Gastrocnemius medialis (tissue), 4 donors: ENCODE measurements around the gene LPA. TPM values are rescaled to one million over a fixed set of nuclear protein-coding genes. Genes with fewer than 3 reads are reported as not detected.
"Not testable (repeated sequence)": the region's sequence is repeated elsewhere in the genome, so short reads cannot be mapped to it uniquely, and the experiment has no call there.

Experiments
- ATAC-seq, 2 donors: fragments of 150-250 bp; one replicate each; pipeline ENCODE4 v1.9.1; 2016
- DNase-seq, 2 donors: peaks; one replicate each; pipeline ENCODE4 v3.0.0-alpha.2; 2019
- H3K27ac ChIP-seq, 4 donors: fragments of 200-600 bp; sonication (generic); 1 replicate in 1 of 4; 2 replicates in 3 of 4; pipeline ENCODE4 v1.5.1; 2016 to 2018; ENCODE audit warnings: mild to moderate bottlenecking in 2 of 4, moderate library complexity in 1 of 4
- H3K27me3 ChIP-seq, 3 donors: fragments of 200-600 bp; sonication (generic) in 2 of 3; 1 replicate in 1 of 3; 2 replicates in 2 of 3; pipeline versions ENCODE4 v1.5.1 to v1.6.0; 2016 to 2019; ENCODE audit warnings: mild to moderate bottlenecking in 1 of 3, moderate library complexity in 1 of 3
- H3K36me3 ChIP-seq, 2 donors: fragments of 200-600 bp; sonication (generic) in 1 of 2; one replicate each; pipeline ENCODE4 v1.5.1; 2017 to 2018
- H3K4me1 ChIP-seq, 2 donors: fragments of 200-600 bp; sonication (generic) in 1 of 2; one replicate each; pipeline ENCODE4 v1.5.1; 2016 to 2017; ENCODE audit warnings: mild to moderate bottlenecking in 2 of 2
- H3K4me3 ChIP-seq, 4 donors: fragments of 200-600 bp; sonication (generic) in 3 of 4; 1 replicate in 1 of 4; 2 replicates in 3 of 4; pipeline ENCODE4 v1.5.1; 2016 to 2019; ENCODE audit warnings: mild to moderate bottlenecking in 2 of 4
- H3K9me3 ChIP-seq, 3 donors: fragments of 200-600 bp; sonication (generic) in 2 of 3; 1 replicate in 1 of 3; 2 replicates in 2 of 3; pipeline ENCODE4 v1.5.1; 2016 to 2019
- CTCF ChIP-seq, 5 experiments: fragments of 450-650 bp in 3 of 5; fragments of 200-600 bp in 2 of 5; sonication (generic) in 2 of 5; IDR thresholded peaks in 4 of 5; conservative IDR thresholded peaks in 1 of 5; 1 replicate in 4 of 5; 2 replicates in 1 of 5; pipeline ENCODE4 v1.5.1; 2016 to 2019; ENCODE audit warnings: antibody characterized with exemption in 5 of 5, mild to moderate bottlenecking in 3 of 5, moderate library complexity in 3 of 5
- POLR2A ChIP-seq, 2 donors: fragments of 450-650 bp; IDR thresholded peaks; one replicate each; pipeline ENCODE4 v1.6.1; 2017; ENCODE audit warnings: antibody characterized with exemption in 2 of 2, mild to moderate bottlenecking in 2 of 2, moderate library complexity in 2 of 2
- in situ Hi-C, 4 donors: fragments of 200-750 bp; cut with MboI; loops; one replicate each; pipeline versions ENCODE4 v1.15.0 to v1.8.0; 2017; ENCODE audit warnings: low sequenced_read_pairs in 4 of 4
- intact Hi-C: fragments of 100-400 bp; cut with DNase I; formaldehyde crosslinking; loops from one replicate; pipeline ENCODE4 v1.15.1; 2023; ENCODE audit warnings: low total_unique reads
- total RNA-seq, 4 donors: library from RNA; depleted of rRNA; stranded (reverse); fragments of >200 nt; gene quantifications; one replicate each; pipeline versions ENCODE4 v1.1.0 to v1.2.3, GENCODE V29; 2016

LPA gene
- total RNA-seq, 4 donors from 2014 or later = not detected

- H3K27me3 ChIP-seq = no peaks in the 10 kb centered on the region
- no peak overlapping the region for H3K27ac ChIP-seq
- ATAC-seq = no peak
- no peak for TF ChIP-seq CTCF (IDR thresholded peaks at IDR 0.05 in 4 of 5, conservative IDR thresholded peaks at IDR 0.05 in 1 of 5)
- TF ChIP-seq POLR2A (IDR thresholded peaks at IDR 0.05) = no peak
- no peak for DNase-seq
- H3K4me1 ChIP-seq = no peaks in the 10 kb centered on the region
- no peak overlapping the region for H3K4me3 ChIP-seq
- intact Hi-C loops = no loop called here
- in situ Hi-C loops = no loop called here
- H3K9me3 ChIP-seq = no peaks in the 10 kb centered on the region
- H3K36me3 ChIP-seq = no peaks in the 10 kb centered on the region
Measured at GRCh38 chr6:160659562-160659961, 4.5 kb downstream of the LPA start.

GRCh38 chr6:160634706-160635105, 29.4 kb downstream of the LPA start:
- Histone ChIP-seq H3K36me3 (no peaks in the 10 kb centered on the region), H3K27me3 (no peaks in the 10 kb centered on the region), H3K4me1 (no peaks in the 10 kb centered on the region), H3K27ac (no peak overlapping the region), H3K4me3 (no peak overlapping the region), H3K9me3 (no peaks in the 10 kb centered on the region)
- ATAC-seq (no peak), DNase-seq (no peak)
- intact Hi-C loops = no loop called here
- TF ChIP-seq POLR2A (IDR thresholded peaks at IDR 0.05) = no peak
- no peak for TF ChIP-seq CTCF (IDR thresholded peaks at IDR 0.05 in 4 of 5, conservative IDR thresholded peaks at IDR 0.05 in 1 of 5)
- in situ Hi-C loops = no loop called here

GRCh38 chr6:160595838-160596832, 67.9 kb downstream of the LPA start:
- H3K4me3 ChIP-seq = no peak overlapping the region
- in situ Hi-C loops = no loop called here
- intact Hi-C loops = no loop called here

GRCh38 chr6:160595297-160595696, 68.8 kb downstream of the LPA start:
- H3K27me3 ChIP-seq, in situ Hi-C loops, H3K27ac ChIP-seq, ATAC-seq, H3K4me1 ChIP-seq, H3K9me3 ChIP-seq, H3K36me3 ChIP-seq, intact Hi-C loops, H3K4me3 ChIP-seq, DNase-seq: not testable (repeated sequence)

More at GRCh38 chr6:160595838-160596832, 67.9 kb downstream of the LPA start:
- DNase-seq (no peak), ATAC-seq (no peak)
- Histone ChIP-seq H3K36me3 (no peaks in the 10 kb centered on the region), H3K4me1 (no peaks in the 10 kb centered on the region), H3K27ac (no peak overlapping the region), H3K27me3 (no peaks in the 10 kb centered on the region), H3K9me3 (no peaks in the 10 kb centered on the region)
- TF ChIP-seq POLR2A (IDR thresholded peaks at IDR 0.05) = no peak
- no peak for TF ChIP-seq CTCF (IDR thresholded peaks at IDR 0.05 in 4 of 5, conservative IDR thresholded peaks at IDR 0.05 in 1 of 5)

GRCh38 chr6:160586374-160586773, 77.7 kb downstream of the LPA start:
- ATAC-seq = no peak
- in situ Hi-C loops (no loop called here), intact Hi-C loops (no loop called here)
- DNase-seq = no peak
- H3K36me3 ChIP-seq = no peaks in the 10 kb centered on the region
- H3K4me3 ChIP-seq = no peak overlapping the region
- H3K27ac ChIP-seq = no peak overlapping the region
- H3K9me3 ChIP-seq = no peaks in the 10 kb centered on the region
- H3K27me3 ChIP-seq = no peaks in the 10 kb centered on the region
- no peaks in the 10 kb centered on the region for H3K4me1 ChIP-seq
- TF ChIP-seq CTCF (IDR thresholded peaks at IDR 0.05 in 4 of 5, conservative IDR thresholded peaks at IDR 0.05 in 1 of 5) = no peak
- no peak for TF ChIP-seq POLR2A (IDR thresholded peaks at IDR 0.05)
